Smooth muscle cell (in vitro differentiated cells): ENCODE measurements around the gene SLC36A3. TPM values are rescaled to one million over a fixed set of nuclear protein-coding genes. Genes with fewer than 3 reads are reported as not detected.
A peak's percentile ranks its signal among the peaks of the same experiment; 100 is the strongest.

ENCODE experiments used
- DNase-seq: peaks from one replicate; lab custom pipeline; 2025; ENCODE audit not compliant: unreplicated experiment; lab: John Stamatoyannopoulos, UW
- H2AFZ ChIP-seq: fragments of 200-600 bp; sonication (generic); 2 replicates; pipeline ENCODE4 v1.6.0; 2016; ENCODE audit warnings: antibody characterized with exemption, low read depth, mild to moderate bottlenecking
- H3F3A ChIP-seq: fragments of 200-600 bp; sonication (generic); 2 replicates; pipeline ENCODE4 v1.6.0; 2017; ENCODE audit warnings: antibody characterized with exemption, low read depth
- H3K27ac ChIP-seq: fragments of 200-600 bp; sonication (generic); 2 replicates; pipeline ENCODE4 v1.5.1; 2016; ENCODE audit warnings: low read depth, mild to moderate bottlenecking
- H3K27me3 ChIP-seq: fragments of 200-600 bp; sonication (generic); 2 replicates; pipeline ENCODE4 v1.6.1; 2016; ENCODE audit warnings: low read depth, mild to moderate bottlenecking
- H3K36me3 ChIP-seq: fragments of 200-600 bp; sonication (generic); 2 replicates; pipeline ENCODE4 v1.5.1; 2016; ENCODE audit warnings: low read depth
- H3K4me1 ChIP-seq: fragments of 200-600 bp; sonication (generic); 2 replicates; pipeline ENCODE4 v1.5.1; 2016; ENCODE audit warnings: low read depth
- H3K4me2 ChIP-seq: fragments of 200-600 bp; sonication (generic); 2 replicates; pipeline ENCODE4 v1.6.0; 2016; ENCODE audit warnings: mild to moderate bottlenecking
- H3K4me3 ChIP-seq: fragments of 200-600 bp; sonication (generic); 2 replicates; pipeline ENCODE4 v1.5.1; 2016; ENCODE audit warnings: mild to moderate bottlenecking
- H3K79me2 ChIP-seq: fragments of 200-600 bp; sonication (generic); 2 replicates; pipeline ENCODE4 v1.6.0; 2016; ENCODE audit warnings: low read depth, mild to moderate bottlenecking
- H3K9ac ChIP-seq: fragments of 200-600 bp; sonication (generic); 2 replicates; pipeline ENCODE4 v1.6.0; 2016; ENCODE audit warnings: low read depth
- H3K9me3 ChIP-seq: fragments of 200-600 bp; sonication (generic); replicated peaks from 2 replicates; pipeline ENCODE4 v1.5.1; 2016; ENCODE audit warnings: low read depth
- H4K20me1 ChIP-seq: fragments of 200-600 bp; sonication (generic); 2 replicates; pipeline ENCODE4 v1.6.0; 2016; ENCODE audit warnings: low read depth
- CTCF ChIP-seq: fragments of 200-600 bp; sonication (generic); IDR thresholded peaks from 2 replicates; pipeline ENCODE4 v1.5.1; 2017; ENCODE audit warnings: borderline replicate concordance, mild to moderate bottlenecking, antibody characterized with exemption; ENCODE audit not compliant: insufficient read depth, poor library complexity, severe bottlenecking
- whole genome bisulfite sequencing: methylation state at CpG from one replicate; pipeline ENCODE4 v1.1.7; 2016; ENCODE audit warnings: low lambda C conversion rate; 5-methylcytosine and 5-hydroxymethylcytosine counted together
- polyA plus RNA-seq: library from polyadenylated mRNA; unstranded; fragments of >200 nt; fragmentation: Nextera tagmentation; extraction: Ambion mirVana; gene quantifications from 2 replicates; pipeline ENCODE4 v1.2.1, GENCODE V29; 2016
- total RNA-seq: library from RNA; depleted of rRNA; stranded (reverse); fragments of >200 nt; gene quantifications from 2 replicates; pipeline ENCODE4 v1.2.3, GENCODE V29; 2014

SLC36A3 gene
- total and polyA plus RNA-seq, 2 experiments from 2014 or later = not detected

- no peak for TF ChIP-seq CTCF
- WGBS = 44% methylated on average over 11 of the region's 11 CpGs
Observed at GRCh38 chr5:151267491-151268260, 35.9 kb downstream of the SLC36A3 start.

GRCh38 chr5:151264113-151264512 lies 39.5 kb downstream of the SLC36A3 start:
- H3K27me3 ChIP-seq = no peaks in the 10 kb centered on the region
- WGBS = 71% methylated on average over 1 of the region's 1 CpG
- no peaks in the 10 kb centered on the region for H4K20me1 ChIP-seq
- H3K4me1 ChIP-seq = no peaks in the 10 kb centered on the region
- no peak overlapping the region for H3K4me3 ChIP-seq
- no peak for DNase-seq
- TF ChIP-seq CTCF = no peak
- no peak overlapping the region for H3K4me2 ChIP-seq
- no peaks in the 10 kb centered on the region for H3K36me3 ChIP-seq
- H3K27ac ChIP-seq = peak overlapping the region; percentile 57
- no peak overlapping the region for H2AFZ ChIP-seq
- H3K79me2 ChIP-seq = no peaks in the 10 kb centered on the region
- no peaks in the 10 kb centered on the region for H3K9me3 ChIP-seq
- no peaks in the 10 kb centered on the region for H3F3A ChIP-seq
- no peak overlapping the region for H3K9ac ChIP-seq

More at GRCh38 chr5:151267491-151268260, 35.9 kb downstream of the SLC36A3 start:
- H2AFZ ChIP-seq = no peak overlapping the region
- no peaks in the 10 kb centered on the region for H3K79me2 ChIP-seq
- peaks cover 4% of the 10 kb centered on the region for H3K4me1 ChIP-seq
- H3K4me2 ChIP-seq = no peak overlapping the region
- no peaks in the 10 kb centered on the region for H4K20me1 ChIP-seq
- no peak overlapping the region for H3K9ac ChIP-seq
- DNase-seq = no peak
- no peak overlapping the region for H3K27ac ChIP-seq
- H3K36me3 ChIP-seq = no peaks in the 10 kb centered on the region
- H3F3A ChIP-seq = no peaks in the 10 kb centered on the region
- H3K9me3 ChIP-seq = no peaks in the 10 kb centered on the region
- H3K27me3 ChIP-seq = no peaks in the 10 kb centered on the region
- no peak overlapping the region for H3K4me3 ChIP-seq

GRCh38 chr5:151262532-151262931 lies 41.0 kb downstream of the SLC36A3 start:
- H3K79me2 ChIP-seq = no peaks in the 10 kb centered on the region
- H3K27me3 ChIP-seq = no peaks in the 10 kb centered on the region
- no peak overlapping the region for H3K27ac ChIP-seq
- no peaks in the 10 kb centered on the region for H3K36me3 ChIP-seq
- H3K4me3 ChIP-seq = no peak overlapping the region
- no peaks in the 10 kb centered on the region for H4K20me1 ChIP-seq
- no peaks in the 10 kb centered on the region for H3K9me3 ChIP-seq
- 84% methylated on average over 3 of the region's 3 CpGs for WGBS
- no peak overlapping the region for H3K9ac ChIP-seq
- no peaks in the 10 kb centered on the region for H3K4me1 ChIP-seq
- no peak overlapping the region for H3K4me2 ChIP-seq
- TF ChIP-seq CTCF = no peak
- no peak overlapping the region for H2AFZ ChIP-seq
- DNase-seq = no peak
- H3F3A ChIP-seq = no peaks in the 10 kb centered on the region

GRCh38 chr5:151259931-151260330 lies 43.6 kb downstream of the SLC36A3 start:
- H3K4me1 ChIP-seq = no peaks in the 10 kb centered on the region
- H3K9me3 ChIP-seq = no peaks in the 10 kb centered on the region
- H3K27ac ChIP-seq = no peak overlapping the region
- H3K4me2 ChIP-seq = no peak overlapping the region
- 96% methylated on average over 4 of the region's 4 CpGs for WGBS
- no peak overlapping the region for H3K9ac ChIP-seq
- no peaks in the 10 kb centered on the region for H3K36me3 ChIP-seq
- no peaks in the 10 kb centered on the region for H3K27me3 ChIP-seq
- peaks cover 7% of the 10 kb centered on the region for H3K79me2 ChIP-seq
- H4K20me1 ChIP-seq = no peaks in the 10 kb centered on the region
- H2AFZ ChIP-seq = no peak overlapping the region
- H3K4me3 ChIP-seq = no peak overlapping the region
- DNase-seq = no peak
- TF ChIP-seq CTCF = no peak
- H3F3A ChIP-seq = no peaks in the 10 kb centered on the region
